HG03045 (cell line): ENCODE measurements around the gene PDAP1.
"Not testable (repeated sequence)": the region's sequence is repeated elsewhere in the genome, so short reads cannot be mapped to it uniquely, and the experiment has no call there.

Experiments used
- ATAC-seq: cut with Tn5 transposase; IDR thresholded peaks from one replicate; pipeline ENCODE4 v1.9.1; 2021; ENCODE audit warnings: mild to moderate bottlenecking, moderate library complexity; ENCODE audit not compliant: unreplicated experiment

PDAP1 gene

GRCh38 chr7:99397297-99397983, 11.0 kb downstream of the PDAP1 start:
- no peak for ATAC-seq

GRCh38 chr7:99396418-99397296, 11.7 kb downstream of the PDAP1 start:
- ATAC-seq = no peak

GRCh38 chr7:99395616-99396327, 12.6 kb downstream of the PDAP1 start:
- no peak for ATAC-seq

- no peak for ATAC-seq
Observed at GRCh38 chr7:99394188-99394502, 14.3 kb downstream of the PDAP1 start.

- ATAC-seq = no peak
Observed at GRCh38 chr7:99393355-99394187, 14.8 kb downstream of the PDAP1 start.

- peak; percentile 51 for ATAC-seq
Observed at GRCh38 chr7:99392659-99393354, 15.6 kb downstream of the PDAP1 start.

GRCh38 chr7:99392046-99392445, 16.4 kb downstream of the PDAP1 start:
- no peak for ATAC-seq

GRCh38 chr7:99390941-99391602, 17.3 kb downstream of the PDAP1 start:
- no peak for ATAC-seq

- ATAC-seq = no peak
Observed at GRCh38 chr7:99389772-99390171, 18.6 kb downstream of the PDAP1 start.

GRCh38 chr7:99387912-99388311, 20.5 kb downstream of the PDAP1 start:
- ATAC-seq = no peak

GRCh38 chr7:99387239-99387635, 21.2 kb downstream of the PDAP1 start:
- not testable (repeated sequence) for ATAC-seq

- ATAC-seq = no peak
Observed at GRCh38 chr7:99386584-99387238, 21.7 kb downstream of the PDAP1 start.

- no peak for ATAC-seq
Observed at GRCh38 chr7:99385564-99385963, 22.8 kb downstream of the PDAP1 start.

GRCh38 chr7:99384523-99384922, 23.9 kb downstream of the PDAP1 start:
- no peak for ATAC-seq

GRCh38 chr7:99383791-99384370, 24.5 kb downstream of the PDAP1 start:
- no peak for ATAC-seq

GRCh38 chr7:99383203-99383602, 25.2 kb downstream of the PDAP1 start:
- ATAC-seq = no peak

GRCh38 chr7:99381664-99382075, 26.7 kb downstream of the PDAP1 start:
- ATAC-seq = no peak

GRCh38 chr7:99380823-99381663, 27.4 kb downstream of the PDAP1 start:
- ATAC-seq = peak; percentile 76
